K562 (cell line): ENCODE measurements around the gene NELFA. TPM values are rescaled to one million over a fixed set of nuclear protein-coding genes. Genes with fewer than 3 reads are reported as not detected.

Experiments used
- ATAC-seq: fragments of 200-7000 bp; cut with Tn5 transposase; 3 replicates; pipeline ENCODE4 v1.9.1; 2020; ENCODE audit warnings: moderate library complexity
- BruUV-seq: library from RNA; stranded (reverse); fragments of 400-500 nt; replicated peaks from 2 replicates; lab custom pipeline; 2021; lab: Mats Ljungman, UMichigan
- CTCF ChIA-PET: fragments of 300-600 bp; formaldehyde crosslinking; extraction: SDS; loops from one replicate; lab custom pipeline; 2021; ENCODE audit warnings: low intra/inter-chr PET ratio; lab: Yijun Ruan, JAX
- POLR2A ChIA-PET: fragments of 300-600, 350-650 bp; sonication (Branson Sonifier 250); formaldehyde crosslinking; extraction: SDS; loops from one replicate; lab custom pipeline; 2021; ENCODE audit warnings: antibody characterized with exemption, inconsistent platforms; lab: Yijun Ruan, JAX
- DNase-seq, 4 experiments: peaks; one replicate each; pipeline versions ENCODE4 v3.0.0 to v3.0.0-alpha.2; 2011 to 2018; ENCODE audit warnings: low spot score in 3 of 4, mixed read lengths in 3 of 4; ENCODE audit errors: extremely low read depth in 1 of 4
- FAIRE-seq: peaks from 2 replicates; lab custom pipeline; 2011; peaks lifted over from hg19 to GRCh38; lab: Jason Lieb, UNC
- H2AFZ ChIP-seq: 2 replicates; pipeline ENCODE4 v1.6.0; 2011; ENCODE audit warnings: low read depth, low read length, control low read depth, inconsistent platforms
- H3K27ac ChIP-seq: fragments of 200-600 bp; 3 replicates; pipeline ENCODE4 v1.8.0; 2011; ENCODE audit warnings: low read depth, mild to moderate bottlenecking, control low read depth, inconsistent platforms, low read length, moderate library complexity, mixed read lengths; ENCODE audit errors: extremely low read depth
- H3K27me3 ChIP-seq, 2 experiments: fragments of 300-600 bp in 1 of 2; 2 replicates in 1 of 2; 3 replicates in 1 of 2; pipeline versions ENCODE4 v1.6.0 to v1.8.0; 2011; ENCODE audit warnings: inconsistent platforms in 2 of 2, low read length in 2 of 2, mild to moderate bottlenecking in 1 of 2, mixed read lengths in 1 of 2, moderate library complexity in 1 of 2; ENCODE audit not compliant: control insufficient read depth in 2 of 2, insufficient read depth in 2 of 2
- H3K36me3 ChIP-seq: fragments of 300-600 bp; 3 replicates; pipeline ENCODE4 v1.8.0; 2011; ENCODE audit warnings: mild to moderate bottlenecking, low read length, inconsistent platforms; ENCODE audit not compliant: control insufficient read depth, insufficient read depth
- H3K4me1 ChIP-seq, 2 experiments: fragments of 200-600 bp in 1 of 2; replicated peaks in 1 of 2; 2 replicates in 1 of 2; 3 replicates in 1 of 2; pipeline versions ENCODE4 v1.5.1 to v1.8.0; 2011; ENCODE audit warnings: inconsistent platforms in 2 of 2, low read length in 2 of 2, mild to moderate bottlenecking in 1 of 2, mixed read lengths in 1 of 2, moderate library complexity in 1 of 2; ENCODE audit not compliant: control insufficient read depth in 2 of 2, insufficient read depth in 2 of 2
- H3K4me2 ChIP-seq: 2 replicates; pipeline ENCODE4 v1.6.1; 2011; ENCODE audit warnings: low read length, control low read depth, inconsistent platforms, mixed read lengths; ENCODE audit not compliant: insufficient read depth
- H3K4me3 ChIP-seq: fragments of 200-600 bp; sonication (generic), shearing (Covaris generic); 2 replicates; pipeline ENCODE4 v1.5.1; 2016; ENCODE audit warnings: control low read depth, inconsistent platforms
- H3K79me2 ChIP-seq: fragments of 200-600 bp; 3 replicates; pipeline ENCODE4 v1.8.0; 2011; ENCODE audit warnings: low read length, inconsistent platforms; ENCODE audit not compliant: control insufficient read depth, insufficient read depth
- H3K9ac ChIP-seq, 2 experiments: 2 replicates each; pipeline versions ENCODE4 v1.6.0 to v1.6.1; 2011; ENCODE audit warnings: low read depth in 2 of 2, low read length in 2 of 2, control low read depth in 1 of 2, inconsistent platforms in 1 of 2, mild to moderate bottlenecking in 1 of 2, mixed read lengths in 1 of 2; ENCODE audit not compliant: insufficient read depth in 1 of 2
- H3K9me1 ChIP-seq: one replicate; pipeline ENCODE4 v1.6.0; 2011; ENCODE audit warnings: inconsistent platforms, mild to moderate bottlenecking, low read length, moderate library complexity; ENCODE audit not compliant: control insufficient read depth, insufficient read depth
- H3K9me3 ChIP-seq: replicated peaks from 2 replicates; pipeline ENCODE4 v1.5.1; 2011; ENCODE audit warnings: low read depth, low read length, inconsistent platforms; ENCODE audit not compliant: control insufficient read depth, insufficient read depth
- H4K20me1 ChIP-seq: replicated peaks from 2 replicates; pipeline ENCODE4 v1.6.1; 2011; ENCODE audit warnings: low read length, inconsistent platforms, mixed read lengths; ENCODE audit not compliant: control insufficient read depth, insufficient read depth
- MAFK ChIP-seq: IDR thresholded peaks from 2 replicates; pipeline ENCODE4 v1.6.1; 2011; ENCODE audit warnings: low read length, improper control_type of control experiment
- PHTF2 ChIP-seq: fragments of 250-450 bp; sonication (Bioruptor Pico); IDR thresholded peaks from 2 replicates; pipeline ENCODE4 v1.5.0; 2021; ENCODE audit warnings: mild to moderate bottlenecking
- RBFOX2 ChIP-seq: fragments of 200-400 bp; formaldehyde crosslinking; IDR thresholded peaks from 2 replicates; pipeline ENCODE4 v1.6.1; 2017; ENCODE audit warnings: low read depth, mild to moderate bottlenecking, low read length, moderate library complexity
- WGBS: fragments of 100-300 bp; shearing (Covaris generic); methylation state at CpG from one replicate; pipeline ENCODE4 v1.1.6; 2016; ENCODE audit warnings: low coverage, mixed read lengths; ENCODE audit not compliant: insufficient coverage; ENCODE audit errors: missing lambda C conversion rate; 5-methylcytosine and 5-hydroxymethylcytosine counted together
- in situ Hi-C: fragments of 300-500 bp; cut with MboI; formaldehyde crosslinking; loops from 4 replicates; pipeline ENCODE4 v1.15.0; 2018; ENCODE audit warnings: inconsistent platforms, mixed read lengths
- intact Hi-C: fragments of 100-400 bp; cut with micrococcal nuclease; formaldehyde crosslinking; loops from 2 replicates; pipeline ENCODE4 v1.14.2; 2022
- polyA plus RNA-seq, 8 experiments: library from polyadenylated mRNA; depleted of rRNA in 4 of 8; stranded (reverse) in 5 of 8; unstranded in 3 of 8; fragments of >200 nt; fragmentation: Nextera tagmentation in 2 of 8; fragmentation: Illumina TruSeq in 1 of 8; extraction: Ambion mirVana in 2 of 8; extraction: Trizol in 1 of 8; gene quantifications; 2 replicates each; pipeline versions ENCODE4 v1.2.1 to v1.2.3, GENCODE V29; 2011 to 2014; ENCODE audit warnings: inconsistent platforms in 1 of 8, missing spikeins in 1 of 8
- total RNA-seq, 7 experiments: library from RNA; depleted of rRNA in 6 of 7; stranded (reverse); fragments of >200 nt in 6 of 7; fragmentation: Illumina TruSeq in 2 of 7; extraction: Trizol in 2 of 7; gene quantifications; 2 replicates each; pipeline versions ENCODE4 v1.2.1 to v1.2.3, GENCODE V29; 2011 to 2021; ENCODE audit warnings: low replicate concordance in 1 of 7

Gene NELFA
- total and polyA plus RNA-seq, 9 of the 15 experiments (the other 6 are each of a cell fraction or from before 2014, with no cell fraction given), result 0.76 to 59.6 (median 14.8) TPM

DNA sequence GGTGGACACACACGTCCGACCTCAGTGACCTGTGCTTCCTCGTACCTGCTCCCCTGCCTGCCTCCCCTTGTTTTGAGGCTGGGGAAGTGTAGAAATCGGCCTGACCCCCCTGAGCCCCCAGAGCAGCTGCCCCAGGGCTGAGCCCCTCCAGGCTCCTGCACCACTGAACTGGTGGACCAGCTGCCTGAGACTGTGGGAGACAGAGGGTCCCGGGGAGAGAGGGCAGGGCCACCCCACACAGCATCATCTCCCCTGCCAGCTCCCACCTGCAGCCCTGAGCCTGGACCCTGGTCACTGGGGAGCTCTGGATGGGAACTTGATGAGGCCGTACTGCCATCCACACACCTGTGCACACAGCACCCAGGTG lies 35.3 kb upstream of the NELFA start (continued):
- TF ChIP-seq PHTF2 (CRISPR knock-in tag), result no peak

DNA sequence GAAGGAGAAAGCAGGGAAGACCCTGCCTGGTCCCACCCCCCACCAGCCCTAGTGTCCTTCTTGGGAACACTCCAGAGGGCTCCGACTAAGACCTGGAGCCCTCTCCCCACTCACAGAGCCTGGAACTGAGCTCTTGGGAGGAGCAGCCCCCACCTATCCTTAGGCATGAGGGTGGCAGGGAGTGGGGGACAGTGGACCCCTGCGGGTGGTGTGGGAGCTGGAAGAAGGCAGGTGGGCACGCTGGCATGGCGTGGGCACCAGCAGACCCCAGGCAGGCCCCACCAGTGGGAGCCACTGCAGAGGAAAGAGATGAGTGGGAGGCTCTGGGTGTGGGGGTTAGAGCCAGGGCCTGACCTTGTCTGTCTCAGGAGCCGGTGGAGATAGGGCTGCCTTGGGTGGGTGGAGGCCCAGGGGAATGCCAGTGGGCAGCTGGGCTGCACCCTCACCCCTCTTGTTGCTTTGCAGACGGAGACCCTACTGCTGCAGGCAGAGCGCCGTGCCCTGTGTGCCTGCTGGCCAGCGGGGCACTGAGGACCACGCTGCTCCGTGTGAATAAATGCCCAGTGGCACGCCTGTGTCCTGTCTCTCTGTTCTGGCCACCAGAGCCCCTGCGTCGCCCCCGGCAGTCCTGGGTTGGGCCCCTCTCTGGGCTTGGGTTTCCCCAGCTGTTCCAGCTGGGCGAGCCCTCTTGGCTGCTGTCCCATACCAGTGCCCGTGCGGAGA lies 34.8 kb upstream of the NELFA start:
- Histone ChIP-seq H3K9ac (peak overlapping the region in 1 of 2 experiments; percentile 52; a peak in 1 of 4 replicates), H3K9me3 (no peaks in the 10 kb centered on the region), H3K4me3 (no peak overlapping the region), H3K9me1 (no peaks in the 10 kb centered on the region), H3K4me1 (peaks cover 0 to 63% of the 10 kb centered on the region in 2 experiments; a peak in 2 of 5 replicates), H3K27ac (no peak overlapping the region), H3K36me3 (no peaks in the 10 kb centered on the region), H3K79me2 (no peaks in the 10 kb centered on the region), H3K4me2 (no peak overlapping the region), H4K20me1 (no peaks in the 10 kb centered on the region), H3K27me3 (no peaks in the 10 kb centered on the region), H2AFZ (no peak overlapping the region)
- WGBS, result 87% methylated on average over 9 of the region's 18 CpGs
- ATAC-seq (no peak), DNase-seq (no peak), FAIRE-seq (no peak)
- ChIA-PET CTCF (no interaction called here), POLR2A (interaction anchor here (1.3 kb wide), 1 partner anchor 13 kb away, joined by 3 read pairs; no protein-coding TSS in a partner anchor)
- in situ Hi-C loops, result no loop called here
- intact Hi-C loops, result loop anchor here (5.0 kb wide), 1 partner anchor 36 kb away; the partner anchor contains the start of gene NELFA
- TF ChIP-seq RBFOX2 (peak; percentile 28), MAFK (no peak)
- BruUV-seq, result TSS peak; percentile 62
